HG03280 (cell line): Measurements from ENCODE around the gene CISH.

Experiments used
- ATAC-seq: cut with Tn5 transposase; IDR thresholded peaks from one replicate; pipeline ENCODE4 v1.9.1; 2021; ENCODE audit warnings: mild to moderate bottlenecking, moderate library complexity; ENCODE audit not compliant: unreplicated experiment

The CISH gene

GRCh38 chr3:50611464-50612233, at the start of gene CISH:
Gene CISH, minus strand, starts transcription at chr3:50611774. Its CDS starts 124 bp downstream, at chr3:50611650.
- ATAC-seq, result peak; percentile 77

- ATAC-seq, result no peak
These were observed 48.8 kb upstream of the CISH start for GRCh38 chr3:50660386-50660785.

- no peak for ATAC-seq
These were observed 47.3 kb upstream of the CISH start for GRCh38 chr3:50658831-50659230.

GRCh38 chr3:50658416-50658815, 46.8 kb upstream of the CISH start:
- ATAC-seq, result no peak

- ATAC-seq, result no peak
These were observed 46.2 kb upstream of the CISH start for GRCh38 chr3:50657816-50658215.

GRCh38 chr3:50657407-50657806, 45.8 kb upstream of the CISH start:
- ATAC-seq, result no peak

- no peak for ATAC-seq
These were observed 45.0 kb upstream of the CISH start for GRCh38 chr3:50656417-50657195.

GRCh38 chr3:50655009-50655830, 43.6 kb upstream of the CISH start:
- no peak for ATAC-seq

GRCh38 chr3:50653937-50654595, 42.5 kb upstream of the CISH start:
- ATAC-seq, result no peak

GRCh38 chr3:50652709-50653108, 41.1 kb upstream of the CISH start:
- ATAC-seq, result no peak

- ATAC-seq, result no peak
These were observed 40.5 kb upstream of the CISH start for GRCh38 chr3:50651920-50652529.

GRCh38 chr3:50651445-50651844, 39.9 kb upstream of the CISH start:
- no peak for ATAC-seq

- no peak for ATAC-seq
These were observed 38.4 kb upstream of the CISH start for GRCh38 chr3:50650018-50650417.

GRCh38 chr3:50649451-50649931, 37.9 kb upstream of the CISH start:
- no peak for ATAC-seq

GRCh38 chr3:50648944-50649343, 37.4 kb upstream of the CISH start:
- no peak for ATAC-seq

GRCh38 chr3:50648313-50648712, 36.7 kb upstream of the CISH start:
- no peak for ATAC-seq

- ATAC-seq, result no peak
These were observed 33.8 kb upstream of the CISH start for GRCh38 chr3:50645378-50645777.

GRCh38 chr3:50644561-50644960, 33.0 kb upstream of the CISH start:
- no peak for ATAC-seq

GRCh38 chr3:50642382-50642781, 30.8 kb upstream of the CISH start:
- ATAC-seq, result no peak

GRCh38 chr3:50639055-50639494, 27.5 kb upstream of the CISH start:
- ATAC-seq, result no peak
